Measurements from ENCODE around the gene BARHL1. TPM values are rescaled to one million over a fixed set of nuclear protein-coding genes. Genes with fewer than 3 reads are reported as not detected.

BARHL1 gene
- total RNA-seq, 4 donors from 2014 or later, result not detected

- no peak overlapping the region for H3K4me3 ChIP-seq
- TF ChIP-seq EP300 (IDR thresholded peaks at IDR 0.05) (no peak), POLR2A (IDR thresholded peaks at IDR 0.05; ENCODE audit: low read depth) (no peak)
- no peaks in the 10 kb centered on the region for H3K9me3 ChIP-seq
- no peaks in the 10 kb centered on the region for H3K36me3 ChIP-seq
- H3K4me1 ChIP-seq, result peaks cover 3 to 13% (median 9%) of the 10 kb centered on the region in 4 donors
- H3K27ac ChIP-seq (replicated peaks in 1 of 4), result no peak overlapping the region
- 86% methylated on average over 9 of the region's 9 CpGs for WGBS
- DNase-seq (ENCODE audit: extremely low spot score), result no peak
- H3K27me3 ChIP-seq, result peaks cover 0 to 80% (median 8%) of the 10 kb centered on the region in 4 donors
- intact Hi-C loops (cut with DNase I), result no loop called here
Observed at GRCh38 chr9:132545578-132545977, 36.8 kb upstream of the BARHL1 start.

- Histone ChIP-seq H3K36me3 (no peaks in the 10 kb centered on the region), H3K27ac (replicated peaks in 1 of 4) (no peak overlapping the region), H3K27me3 (peaks cover 0 to 86% (median 8%) of the 10 kb centered on the region in 4 donors), H3K9me3 (no peaks in the 10 kb centered on the region), H3K4me3 (peak overlapping the region; percentile 18 to 28 (median 26)), H3K4me1 (peaks cover 3 to 13% (median 9%) of the 10 kb centered on the region in 4 donors)
- TF ChIP-seq EP300 (IDR thresholded peaks at IDR 0.05), result no peak
- no peak for TF ChIP-seq POLR2A (IDR thresholded peaks at IDR 0.05; ENCODE audit: low read depth)
- TF ChIP-seq, protein P1, sequence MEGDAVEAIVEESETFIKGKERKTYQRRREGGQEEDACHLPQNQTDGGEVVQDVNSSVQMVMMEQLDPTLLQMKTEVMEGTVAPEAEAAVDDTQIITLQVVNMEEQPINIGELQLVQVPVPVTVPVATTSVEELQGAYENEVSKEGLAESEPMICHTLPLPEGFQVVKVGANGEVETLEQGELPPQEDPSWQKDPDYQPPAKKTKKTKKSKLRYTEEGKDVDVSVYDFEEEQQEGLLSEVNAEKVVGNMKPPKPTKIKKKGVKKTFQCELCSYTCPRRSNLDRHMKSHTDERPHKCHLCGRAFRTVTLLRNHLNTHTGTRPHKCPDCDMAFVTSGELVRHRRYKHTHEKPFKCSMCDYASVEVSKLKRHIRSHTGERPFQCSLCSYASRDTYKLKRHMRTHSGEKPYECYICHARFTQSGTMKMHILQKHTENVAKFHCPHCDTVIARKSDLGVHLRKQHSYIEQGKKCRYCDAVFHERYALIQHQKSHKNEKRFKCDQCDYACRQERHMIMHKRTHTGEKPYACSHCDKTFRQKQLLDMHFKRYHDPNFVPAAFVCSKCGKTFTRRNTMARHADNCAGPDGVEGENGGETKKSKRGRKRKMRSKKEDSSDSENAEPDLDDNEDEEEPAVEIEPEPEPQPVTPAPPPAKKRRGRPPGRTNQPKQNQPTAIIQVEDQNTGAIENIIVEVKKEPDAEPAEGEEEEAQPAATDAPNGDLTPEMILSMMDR (IDR thresholded peaks at IDR 0.05), result peak in 1 of 3 experiments; percentile 25
- intact Hi-C loops (cut with DNase I), result no loop called here
- DNase-seq (ENCODE audit: extremely low spot score), result no peak
- whole genome bisulfite sequencing, result under 1% methylated on average over 16 of the region's 27 CpGs
Observed at GRCh38 chr9:132546148-132547051, 36.0 kb upstream of the BARHL1 start.

DNA sequence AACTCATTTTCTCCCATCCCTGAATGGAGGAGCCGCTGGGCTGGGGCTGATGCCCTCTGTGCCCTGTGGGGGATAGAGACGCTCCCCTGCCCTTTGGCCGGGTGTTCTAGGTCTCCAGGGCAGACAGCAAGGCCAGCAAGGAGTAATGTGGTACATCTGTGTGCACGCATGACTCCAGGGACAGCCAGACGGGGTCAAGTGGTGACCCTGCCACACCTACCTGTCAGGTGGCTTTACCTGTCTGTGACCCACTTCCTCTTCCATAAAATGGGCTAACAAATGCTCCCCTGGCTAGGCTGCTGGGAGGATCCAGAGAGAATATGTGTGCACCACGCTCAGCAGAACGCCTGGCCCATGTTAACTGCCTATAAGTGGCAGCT, 35.4 kb upstream of the BARHL1 start:
- TF ChIP-seq EP300 (IDR thresholded peaks at IDR 0.05), result no peak
- TF ChIP-seq POLR2A (IDR thresholded peaks at IDR 0.05; ENCODE audit: low read depth), result no peak
- no peak for TF ChIP-seq POLR2AphosphoS5 (IDR thresholded peaks at IDR 0.05)
- TF ChIP-seq, protein P1 (IDR thresholded peaks at IDR 0.05), result no peak
- H3K27me3 ChIP-seq, result peaks cover 0 to 89% (median 8%) of the 10 kb centered on the region in 4 donors
- H3K4me1 ChIP-seq, result peaks cover 3 to 13% (median 9%) of the 10 kb centered on the region in 4 donors
- no peak overlapping the region for H3K4me3 ChIP-seq
- intact Hi-C loops (cut with DNase I), result no loop called here
- H3K27ac ChIP-seq (replicated peaks in 1 of 4), result no peak overlapping the region
- H3K36me3 ChIP-seq, result no peaks in the 10 kb centered on the region
- H3K9me3 ChIP-seq, result no peaks in the 10 kb centered on the region
- 85% methylated on average over 6 of the region's 7 CpGs for WGBS
- DNase-seq (ENCODE audit: extremely low spot score), result no peak

GRCh38 chr9:132547436-132547835, 35.0 kb upstream of the BARHL1 start:
- Histone ChIP-seq H3K4me1 (peaks cover 3 to 13% (median 9%) of the 10 kb centered on the region in 4 donors), H3K9me3 (no peaks in the 10 kb centered on the region), H3K36me3 (no peaks in the 10 kb centered on the region), H3K27ac (replicated peaks in 1 of 4) (no peak overlapping the region), H3K27me3 (peaks cover 0 to 89% (median 8%) of the 10 kb centered on the region in 4 donors), H3K4me3 (no peak overlapping the region)
- no peak for DNase-seq (ENCODE audit: extremely low spot score)
- WGBS, result 91% methylated on average over 5 of the region's 13 CpGs
- intact Hi-C loops (cut with DNase I), result no loop called here
- TF ChIP-seq, protein P1 (IDR thresholded peaks at IDR 0.05), result no peak
- no peak for TF ChIP-seq EP300 (IDR thresholded peaks at IDR 0.05)
- TF ChIP-seq POLR2A (IDR thresholded peaks at IDR 0.05; ENCODE audit: low read depth), result no peak
- TF ChIP-seq POLR2AphosphoS5 (IDR thresholded peaks at IDR 0.05), result no peak

GRCh38 chr9:132547976-132548730, 34.3 kb upstream of the BARHL1 start:
- Histone ChIP-seq H3K27me3 (peaks cover 0 to 91% (median 8%) of the 10 kb centered on the region in 4 donors), H3K27ac (replicated peaks in 1 of 4) (no peak overlapping the region), H3K36me3 (no peaks in the 10 kb centered on the region), H3K4me3 (no peak overlapping the region), H3K4me1 (peaks cover 3 to 13% (median 9%) of the 10 kb centered on the region in 4 donors), H3K9me3 (no peaks in the 10 kb centered on the region)
- no peak for TF ChIP-seq POLR2A (IDR thresholded peaks at IDR 0.05; ENCODE audit: low read depth)
- TF ChIP-seq, protein P1 (IDR thresholded peaks at IDR 0.05), result no peak
- no peak for TF ChIP-seq EP300 (IDR thresholded peaks at IDR 0.05)
- TF ChIP-seq POLR2AphosphoS5 (IDR thresholded peaks at IDR 0.05), result no peak
- WGBS, result 82% methylated on average over 17 of the region's 21 CpGs
- intact Hi-C loops (cut with DNase I), result no loop called here
- no peak for DNase-seq (ENCODE audit: extremely low spot score)
